ENCODE measurements around the gene MMP24.

MMP24 gene

DNA sequence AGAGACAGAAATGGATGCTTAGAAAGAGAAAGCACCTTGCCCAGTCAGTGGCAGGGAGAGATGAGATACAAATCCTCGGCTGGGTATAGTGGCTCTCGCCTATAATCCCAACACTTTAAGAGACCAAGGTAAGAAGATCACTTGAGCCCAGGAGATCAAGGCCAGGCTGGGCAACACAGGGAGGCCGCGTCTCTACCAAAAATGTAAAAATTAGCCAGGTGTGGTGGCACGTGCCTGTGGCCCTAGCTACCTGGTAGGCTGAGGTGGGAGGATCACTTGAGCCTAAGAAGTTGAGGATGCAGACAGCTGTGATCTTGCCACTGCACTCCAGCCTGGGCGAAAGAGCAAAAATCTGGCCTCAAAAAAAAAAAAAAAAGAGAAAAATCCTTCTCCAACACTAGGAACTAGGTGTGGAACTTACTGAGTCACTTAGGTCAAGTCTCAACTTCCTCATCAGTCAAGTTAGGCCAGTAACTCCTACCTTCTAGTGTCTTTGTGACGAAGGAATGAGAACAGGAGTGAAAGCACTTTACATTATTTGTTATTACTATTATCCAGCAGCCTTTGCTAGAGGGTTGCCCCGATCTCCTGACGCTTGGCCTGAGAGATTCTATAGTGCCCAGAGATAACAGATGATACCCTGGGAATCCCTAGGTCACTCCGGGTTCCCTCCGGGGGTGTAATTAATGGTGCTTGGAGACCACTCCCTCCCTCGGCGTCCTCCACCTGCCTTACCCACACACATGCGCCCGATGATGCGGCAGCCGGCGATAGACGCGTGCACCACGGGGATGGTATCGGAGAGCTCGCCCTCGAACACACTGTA is 57.2 kb downstream of the MMP24 start:
- peak overlapping the region; percentile 71 for H3K27ac ChIP-seq
- TF ChIP-seq CTCF (IDR thresholded peaks at IDR 0.05; ENCODE audit: low read depth, low read length), result no peak
- peak overlapping the region; percentile 83 for H3K4me3 ChIP-seq (ENCODE audit: low read depth, low read length)
- DNase-seq, result peak; percentile 50
- no peaks in the 10 kb centered on the region for H3K27me3 ChIP-seq (ENCODE audit: insufficient read depth, low read depth, severe bottlenecking)
- peaks cover 48% of the 10 kb centered on the region for H3K36me3 ChIP-seq
- no peaks in the 10 kb centered on the region for H3K9me3 ChIP-seq (ENCODE audit: severe bottlenecking)

DNA sequence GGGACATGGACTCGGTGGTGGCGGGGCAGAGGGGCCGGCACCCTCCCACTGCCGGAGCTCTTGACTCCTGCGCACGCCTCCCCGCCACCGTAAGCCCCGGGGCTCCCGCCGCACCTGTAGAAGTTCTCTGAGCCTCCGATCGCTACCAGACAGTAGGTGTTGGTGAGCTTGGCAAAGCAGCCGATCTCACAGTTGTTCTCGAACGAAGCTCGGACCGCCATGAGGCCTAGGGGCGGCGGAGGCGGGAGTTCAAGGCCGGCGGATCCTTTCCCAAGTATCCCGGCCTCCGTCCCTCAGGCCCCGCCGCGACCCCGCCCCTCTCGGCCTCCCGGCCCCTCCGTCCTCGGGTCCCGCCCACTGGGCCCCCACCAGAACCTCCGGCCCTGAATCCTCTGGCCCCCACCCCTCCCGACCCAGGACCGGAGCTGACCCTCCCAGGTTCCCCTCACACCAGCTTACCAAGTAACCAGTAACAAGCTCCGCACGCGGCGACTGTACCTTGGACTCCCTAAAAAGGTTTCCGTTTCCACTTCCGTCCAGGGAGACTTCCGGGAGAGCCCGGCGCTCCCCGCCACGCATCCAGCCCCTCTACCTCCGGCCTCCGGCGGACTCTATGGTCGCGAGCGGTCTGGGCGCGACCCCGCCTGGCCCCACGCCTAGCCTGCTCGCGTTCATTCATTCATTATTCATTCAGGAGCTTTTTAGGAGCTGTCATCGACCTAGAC is 57.9 kb downstream of the MMP24 start, which contains the start of gene EIF6:
EIF6 (minus strand) TSS at position 506 of the 725 bp plus-strand sequence; CDS start at position 221, 285 bp downstream.
- Histone ChIP-seq H3K27ac (peak within 1 kb of the TSS; percentile 71), H3K9me3 (ENCODE audit: severe bottlenecking) (no peaks in the 10 kb centered on the region), H3K27me3 (ENCODE audit: insufficient read depth, low read depth, severe bottlenecking) (no peaks in the 10 kb centered on the region), H3K4me3 (ENCODE audit: low read depth, low read length) (peak within 1 kb of the TSS; percentile 83), H3K36me3 (peaks cover 40% of the 10 kb centered on the region)
- no peak for TF ChIP-seq CTCF (IDR thresholded peaks at IDR 0.05; ENCODE audit: low read depth, low read length)
- DNase-seq, result peak; percentile 93

- H3K4me3 ChIP-seq (ENCODE audit: low read depth, low read length), result peak overlapping the region; percentile 83
- H3K27me3 ChIP-seq (ENCODE audit: insufficient read depth, low read depth, severe bottlenecking), result no peaks in the 10 kb centered on the region
- peak overlapping the region; percentile 71 for H3K27ac ChIP-seq
- peaks cover 32% of the 10 kb centered on the region for H3K36me3 ChIP-seq
- DNase-seq, result no peak
- no peak for TF ChIP-seq CTCF (IDR thresholded peaks at IDR 0.05; ENCODE audit: low read depth, low read length)
- no peaks in the 10 kb centered on the region for H3K9me3 ChIP-seq (ENCODE audit: severe bottlenecking)
Measured at GRCh38 chr20:35284992-35285805, 58.7 kb downstream of the MMP24 start.

- Histone ChIP-seq H3K36me3 (peaks cover 27% of the 10 kb centered on the region), H3K27me3 (ENCODE audit: insufficient read depth, low read depth, severe bottlenecking) (no peaks in the 10 kb centered on the region), H3K27ac (no peak overlapping the region), H3K9me3 (ENCODE audit: severe bottlenecking) (no peaks in the 10 kb centered on the region), H3K4me3 (ENCODE audit: low read depth, low read length) (no peak overlapping the region)
- no peak for TF ChIP-seq CTCF (IDR thresholded peaks at IDR 0.05; ENCODE audit: low read depth, low read length)
- no peak for DNase-seq
Measured at GRCh38 chr20:35285806-35286076, 59.3 kb downstream of the MMP24 start.

DNA sequence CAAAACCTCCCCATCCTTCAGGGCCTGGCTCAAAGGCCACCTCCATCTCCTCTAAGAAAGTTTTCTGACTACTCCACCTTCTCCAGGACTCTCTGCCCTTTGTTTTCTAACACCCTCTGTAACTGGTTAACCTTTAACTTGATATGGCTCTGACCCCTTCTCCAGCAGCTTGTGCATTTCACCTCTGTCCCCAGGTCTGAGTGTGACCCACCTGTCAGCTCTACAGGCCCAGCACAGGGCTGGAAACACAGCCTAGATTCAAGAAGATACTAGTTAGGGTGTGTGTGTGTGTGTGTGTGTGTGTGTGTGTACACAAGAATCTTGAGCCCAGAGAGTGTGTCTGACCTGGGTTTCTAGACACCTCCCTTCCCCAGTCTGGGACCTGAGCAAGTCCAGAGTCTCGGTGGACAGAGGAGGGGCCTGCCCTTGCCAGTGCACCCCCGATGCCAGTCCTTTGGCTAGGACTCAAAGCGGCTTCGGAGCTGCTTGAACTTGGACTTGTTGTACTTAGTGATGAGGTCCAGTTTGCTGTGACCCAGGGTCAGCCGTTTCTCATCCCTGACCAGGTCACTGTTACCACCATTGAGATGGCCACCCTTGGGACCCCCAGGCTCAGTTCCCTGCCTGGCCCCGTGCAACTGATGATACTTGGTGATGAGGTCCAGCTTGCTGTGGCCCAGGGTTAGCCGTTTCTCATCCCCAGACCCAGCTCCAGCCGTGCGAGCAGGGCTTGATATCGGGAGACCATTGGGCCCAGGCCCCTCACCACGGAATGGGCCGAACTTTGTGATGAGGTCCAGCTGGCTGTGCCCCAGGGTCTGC is 59.8 kb downstream of the MMP24 start:
- H3K27me3 ChIP-seq (ENCODE audit: insufficient read depth, low read depth, severe bottlenecking), result no peaks in the 10 kb centered on the region
- TF ChIP-seq CTCF (IDR thresholded peaks at IDR 0.05; ENCODE audit: low read depth, low read length), result no peak
- no peak overlapping the region for H3K4me3 ChIP-seq (ENCODE audit: low read depth, low read length)
- no peak for DNase-seq
- no peak overlapping the region for H3K27ac ChIP-seq
- H3K36me3 ChIP-seq, result peaks cover 22% of the 10 kb centered on the region
- no peaks in the 10 kb centered on the region for H3K9me3 ChIP-seq (ENCODE audit: severe bottlenecking)
